CMK (cell line): ENCODE results near the gene TNRC6C.
"Not testable (repeated sequence)": the region's sequence is repeated elsewhere in the genome, so short reads cannot be mapped to it uniquely, and the experiment has no call there.

Source experiments
- DNase-seq: peaks from one replicate; pipeline ENCODE4 v3.0.0-alpha.2; 2010; ENCODE audit warnings: low read depth

TNRC6C gene

DNA sequence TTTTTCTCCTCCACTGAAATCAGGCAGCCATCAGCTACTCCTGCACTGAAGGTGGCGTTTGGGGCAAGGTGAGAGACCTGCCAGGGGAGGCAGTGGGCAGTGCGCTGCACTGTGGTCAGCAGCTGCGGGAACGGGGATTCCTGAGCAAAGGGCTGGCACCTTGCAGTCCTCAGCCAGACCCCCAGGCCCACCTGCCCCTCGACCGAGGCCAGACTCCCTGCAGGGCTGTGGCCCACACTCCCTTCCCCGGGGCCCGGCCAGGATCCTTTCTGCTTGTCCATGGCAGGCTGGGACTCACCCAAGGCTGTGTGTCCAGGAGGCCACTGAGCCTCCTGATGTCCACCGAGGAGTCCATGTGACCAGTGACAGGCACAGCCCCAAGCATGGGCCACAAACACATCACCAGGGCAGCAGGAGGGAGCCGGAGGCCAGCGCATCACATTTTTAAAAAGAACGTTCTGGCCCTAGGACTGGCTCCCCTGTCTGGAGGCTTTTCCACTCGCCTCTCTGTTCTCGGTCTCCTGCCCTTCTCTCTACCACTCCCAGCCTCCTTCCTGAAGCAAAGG, 28.5 kb upstream of the TNRC6C start:
- no peak for DNase-seq

DNA sequence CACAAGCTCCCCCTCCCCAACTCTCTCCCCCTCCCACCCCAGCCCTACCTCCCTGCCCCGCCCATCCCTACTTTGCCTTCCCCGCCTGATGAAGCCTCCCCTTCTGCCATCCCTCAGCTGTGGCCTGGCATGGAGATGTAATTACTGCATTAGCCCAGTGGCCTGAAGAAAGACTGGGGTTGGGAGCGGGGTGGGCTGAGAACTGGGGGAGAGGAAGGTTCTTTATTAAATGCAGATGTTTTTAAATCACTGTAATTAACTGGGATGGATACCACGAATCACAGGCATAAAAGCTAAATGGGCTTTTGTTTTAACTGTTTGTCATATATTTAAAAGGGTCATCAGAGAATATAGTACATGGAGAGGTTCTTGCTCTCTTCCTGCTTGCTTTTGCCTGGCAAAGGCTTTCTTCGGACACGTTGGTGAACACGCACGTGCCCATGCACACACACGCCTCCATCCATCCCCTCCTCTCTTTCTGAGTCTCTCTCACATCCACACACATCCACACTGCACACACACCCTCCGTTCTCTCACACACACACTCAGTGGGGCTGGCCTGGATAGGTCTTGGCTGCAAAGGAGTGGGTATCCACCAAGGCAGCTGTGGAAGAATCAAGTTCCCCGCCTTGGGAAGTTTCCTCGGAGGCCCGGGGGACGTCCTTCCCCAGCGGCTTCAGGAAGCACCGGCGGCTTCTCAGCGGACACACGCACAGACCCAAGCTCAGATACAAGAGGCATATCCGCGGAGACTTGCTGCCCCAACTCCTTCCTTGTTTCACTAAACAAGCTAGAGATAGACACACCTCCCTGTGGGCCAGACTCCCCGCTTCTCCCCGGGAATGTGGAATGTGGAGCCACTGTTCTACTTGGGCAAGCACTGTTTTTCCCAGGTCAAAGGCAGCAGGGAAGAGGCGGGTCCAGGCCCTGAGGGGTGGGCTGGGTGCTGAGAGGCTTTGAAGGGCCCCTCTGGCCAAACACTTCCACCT, 27.4 kb upstream of the TNRC6C start:
- no peak for DNase-seq

- DNase-seq, result no peak
These were observed 24.6 kb upstream of the TNRC6C start for GRCh38 chr17:77933777-77934398.

DNA sequence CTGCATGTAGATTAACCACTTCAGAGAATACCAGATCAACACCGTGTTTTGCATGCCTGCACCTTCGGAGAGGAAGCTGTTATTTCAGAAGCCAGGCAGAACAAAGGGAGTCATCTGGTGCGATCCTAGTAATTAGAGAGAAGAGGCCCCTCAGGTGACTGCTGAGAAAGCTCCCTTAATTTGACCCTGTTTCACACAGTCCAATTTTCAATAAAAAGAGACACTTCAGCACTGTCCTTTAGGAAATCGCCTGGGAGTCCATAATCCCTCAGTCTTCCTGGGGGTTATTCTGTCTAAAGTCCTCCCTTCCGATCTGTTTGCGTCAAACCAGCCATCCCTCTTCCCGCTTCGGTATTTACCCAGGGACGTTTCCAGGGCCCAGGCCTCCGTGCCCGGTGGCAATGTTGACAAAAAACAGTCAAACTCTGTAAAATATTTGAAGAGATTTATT, 23.4 kb upstream of the TNRC6C start:
- no peak for DNase-seq

- DNase-seq, result not testable (repeated sequence)
These were observed 22.8 kb upstream of the TNRC6C start for GRCh38 chr17:77935744-77936143.

- DNase-seq, result no peak
These were observed 21.6 kb upstream of the TNRC6C start for GRCh38 chr17:77936881-77937280.

DNA sequence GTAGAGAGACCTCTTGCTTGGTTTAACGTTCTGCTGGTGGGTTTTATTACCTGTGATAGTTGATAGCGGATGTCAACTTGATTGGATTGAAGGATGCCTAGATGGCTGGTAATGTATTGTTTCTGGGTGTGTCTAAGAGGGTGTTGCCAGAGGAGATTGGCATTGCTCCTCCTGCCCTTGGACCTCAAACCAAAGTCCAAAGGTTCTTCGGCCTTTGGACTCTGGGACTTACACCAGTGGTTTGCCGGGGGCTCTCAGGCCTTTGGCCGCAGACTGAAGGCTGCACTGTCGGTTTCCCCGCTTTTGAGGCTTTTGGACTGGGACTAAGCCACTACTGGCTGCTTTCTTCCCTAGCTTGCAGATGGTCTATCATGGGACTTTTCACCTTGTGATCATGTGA, 17.5 kb upstream of the TNRC6C start:
- DNase-seq, result no peak

DNA sequence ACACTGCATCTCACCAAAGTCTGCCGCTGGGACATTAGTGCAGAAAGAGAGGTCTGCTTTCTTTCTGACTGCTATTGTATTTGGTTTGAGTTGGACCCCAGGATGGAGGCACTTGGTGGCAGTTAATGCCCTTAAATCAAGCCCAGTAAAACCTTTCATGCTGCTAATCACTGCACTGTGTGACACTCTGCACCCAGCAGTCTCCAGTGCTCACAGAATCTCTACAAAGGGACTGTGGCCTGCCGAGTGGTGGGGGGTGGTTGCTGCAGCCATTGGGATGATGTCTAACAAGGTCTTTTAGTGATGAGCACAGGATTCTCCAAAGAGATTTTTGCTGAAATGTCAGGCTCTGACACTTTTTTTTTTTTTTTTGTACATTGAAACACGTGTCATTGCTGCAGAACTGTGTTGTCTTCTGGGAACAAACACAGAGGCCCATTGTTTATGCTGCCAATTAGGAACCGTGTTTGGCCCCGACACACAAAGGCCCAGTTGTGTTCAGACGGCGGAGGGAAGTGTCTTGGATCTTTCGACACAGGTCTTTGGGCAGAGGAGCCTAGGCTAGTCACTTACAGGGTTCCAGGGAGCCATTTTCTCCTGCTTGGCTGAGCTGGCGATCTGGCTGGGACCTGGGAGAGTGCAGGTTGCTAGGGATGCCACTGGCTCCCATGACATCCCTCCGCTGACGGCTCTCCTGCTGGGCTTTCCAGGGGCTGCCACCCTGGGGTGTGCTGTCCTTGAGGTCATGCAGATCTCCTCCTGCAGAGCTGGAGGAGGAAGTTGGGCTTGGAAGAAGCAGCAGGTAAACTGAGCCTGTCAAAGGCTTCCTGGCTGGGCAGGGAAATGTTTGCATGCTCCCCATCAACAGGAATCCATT, 16.2 kb upstream of the TNRC6C start:
- no peak for DNase-seq

GRCh38 chr17:77943971-77944370, 14.5 kb upstream of the TNRC6C start:
- DNase-seq, result no peak

DNA sequence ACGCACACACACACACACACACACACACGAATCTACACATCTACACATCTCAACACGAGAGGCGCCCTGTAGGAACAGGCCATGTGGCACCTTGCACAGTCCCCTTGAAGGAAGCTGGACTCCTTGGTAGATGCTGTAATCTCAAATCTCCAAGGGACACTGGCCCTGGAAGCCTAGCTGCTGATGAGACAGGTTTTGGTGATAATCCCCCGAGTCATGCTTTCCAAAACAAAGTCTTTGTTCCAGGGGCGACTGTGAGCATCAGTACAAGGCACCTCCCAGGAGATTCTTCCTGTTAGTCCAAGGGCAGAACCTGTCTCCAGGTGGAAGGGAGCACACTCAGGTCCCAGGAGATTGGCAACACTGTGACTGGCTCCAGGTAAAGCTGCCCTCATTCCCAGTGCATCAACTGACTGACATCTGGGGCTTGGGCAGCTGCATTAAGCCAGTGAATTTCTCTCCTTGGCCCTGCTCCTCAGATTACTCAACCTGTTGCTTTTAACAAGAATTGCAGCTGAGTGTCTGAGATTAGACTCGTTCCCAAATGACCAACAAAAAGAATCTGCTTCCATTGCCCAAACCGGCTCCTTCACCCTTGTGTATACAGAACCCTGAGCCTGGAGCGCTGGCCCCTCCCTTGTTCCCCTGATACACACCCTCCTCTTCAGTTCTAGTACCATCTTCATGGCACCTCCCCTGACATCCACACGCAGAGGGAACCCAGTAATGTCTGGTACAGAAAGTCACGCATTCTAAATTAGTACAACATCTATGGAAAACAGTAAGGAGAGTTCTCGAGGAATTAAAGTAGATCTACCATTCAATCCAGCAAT, 13.9 kb upstream of the TNRC6C start:
- DNase-seq, result no peak

DNA sequence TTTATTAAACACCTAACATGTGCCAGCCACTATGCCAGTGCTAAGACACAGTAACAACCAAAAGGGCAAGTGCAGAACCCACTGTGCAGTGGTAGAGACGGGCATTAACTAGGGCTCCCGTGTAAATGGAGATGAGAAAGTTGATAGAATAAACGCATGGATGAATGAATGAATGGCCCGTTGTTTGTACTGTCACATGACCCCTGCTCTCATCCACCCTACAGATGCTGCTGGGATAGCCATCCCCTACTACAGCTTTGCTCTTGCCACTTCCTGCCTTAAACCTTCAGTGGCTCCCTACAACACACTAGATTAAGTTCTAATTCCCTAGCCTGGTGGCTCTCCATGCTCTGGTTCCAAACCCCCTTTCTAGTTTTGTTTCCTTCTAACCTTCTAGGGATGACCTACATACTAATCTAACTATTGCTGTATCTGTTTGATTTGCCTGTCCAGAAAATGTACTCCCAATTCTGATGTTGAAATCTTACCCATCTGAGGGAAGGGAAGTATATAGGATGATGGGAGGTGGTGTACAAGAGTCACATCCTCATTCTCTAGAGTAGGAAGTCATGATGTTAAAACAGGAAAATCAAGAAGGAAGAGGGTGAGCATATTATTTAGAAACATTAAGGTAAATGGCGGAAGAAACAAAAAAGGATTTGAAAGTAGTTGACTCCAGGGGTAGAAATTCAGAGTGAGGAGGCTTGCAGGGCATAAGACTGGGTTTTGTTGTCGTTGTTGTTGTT, 11.4 kb upstream of the TNRC6C start:
- DNase-seq, result no peak

DNA sequence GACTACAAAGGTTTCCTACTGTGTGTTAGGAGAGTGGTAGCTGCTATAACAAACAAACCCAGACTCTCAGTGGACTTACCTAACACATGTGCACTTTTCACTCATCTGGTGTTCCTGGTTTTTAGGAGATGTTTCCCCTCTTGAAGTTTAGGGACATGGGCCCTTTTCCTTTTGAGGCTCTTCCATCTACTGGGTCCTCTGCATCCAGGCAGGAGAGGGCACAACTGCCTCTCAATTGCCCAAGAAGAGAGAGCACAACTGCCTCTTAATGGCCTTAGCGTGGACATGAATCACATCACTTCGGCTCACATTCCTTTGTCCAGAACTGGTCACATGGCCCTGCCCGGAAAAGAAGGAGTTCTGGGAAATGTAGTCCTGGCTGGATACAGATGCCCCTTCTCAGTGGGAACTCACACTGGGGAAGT, 9.8 kb upstream of the TNRC6C start:
- DNase-seq, result no peak

DNA sequence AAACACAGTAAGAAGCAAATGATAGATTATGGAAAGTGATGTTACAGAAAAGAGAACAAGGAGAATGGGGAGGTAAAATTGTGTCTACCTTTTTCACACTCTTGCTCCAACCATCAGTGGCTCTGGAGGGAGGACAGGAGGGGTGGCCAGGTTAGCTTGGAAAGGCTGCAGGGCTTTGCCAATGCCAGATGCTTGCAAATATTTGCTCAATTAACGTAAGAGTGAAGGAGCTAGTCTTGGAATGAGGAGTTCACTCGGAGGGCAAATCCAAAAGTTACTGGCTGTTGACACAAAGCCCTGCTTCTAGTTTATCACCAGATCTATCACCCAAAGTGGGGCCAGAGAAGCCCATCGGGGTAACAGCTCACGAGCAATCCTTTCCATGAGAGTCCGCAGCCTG, 7.4 kb upstream of the TNRC6C start:
- DNase-seq, result no peak

DNA sequence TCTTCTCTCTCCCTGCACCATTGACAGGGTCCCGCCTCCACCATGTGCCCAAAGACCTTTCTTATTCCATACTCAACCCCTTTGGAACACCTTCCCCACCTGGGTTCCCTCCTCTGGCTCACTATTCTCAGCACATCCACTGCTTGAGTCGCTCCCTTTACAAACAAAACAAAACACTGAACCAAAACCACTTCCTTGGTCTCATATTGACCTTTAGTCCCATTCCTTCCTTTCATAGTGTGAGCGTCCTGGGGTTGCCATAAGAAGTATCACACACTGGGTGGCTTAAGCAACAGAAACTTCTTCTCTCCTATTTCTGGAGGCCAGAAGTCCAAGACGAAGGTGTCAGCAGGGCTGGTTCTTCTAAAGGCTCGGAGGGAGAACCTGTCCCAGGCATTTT, 6.1 kb upstream of the TNRC6C start:
- no peak for DNase-seq

GRCh38 chr17:77957235-77957856, 1.2 kb upstream of the TNRC6C start:
- DNase-seq, result no peak

DNA sequence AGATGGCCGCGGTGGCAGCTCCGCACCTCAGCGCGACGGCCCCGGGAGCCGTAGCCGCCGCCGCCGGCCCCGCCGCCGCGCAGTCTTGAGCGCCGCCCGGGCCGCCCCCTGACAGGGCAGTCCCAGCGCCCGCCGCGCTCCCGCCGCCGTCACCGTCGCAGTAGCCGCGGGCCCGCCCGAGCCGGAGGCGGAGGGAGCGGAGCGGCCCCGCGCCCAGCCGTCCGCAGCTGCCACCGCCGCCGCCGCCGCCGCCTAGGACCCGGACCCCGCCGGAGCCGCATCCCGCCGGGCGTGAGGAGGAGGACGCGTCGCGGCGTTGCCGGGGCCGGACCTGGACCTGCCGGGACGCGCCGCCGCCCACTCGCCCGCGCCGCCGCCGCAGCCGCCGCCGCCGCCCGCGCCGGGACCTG, 218 bp downstream of the TNRC6C start:
- DNase-seq, result no peak

GRCh38 chr17:77959126-77959925, 823 bp downstream of the TNRC6C start:
- DNase-seq, result no peak

GRCh38 chr17:77959926-77960521, 1.5 kb downstream of the TNRC6C start:
- no peak for DNase-seq

DNA sequence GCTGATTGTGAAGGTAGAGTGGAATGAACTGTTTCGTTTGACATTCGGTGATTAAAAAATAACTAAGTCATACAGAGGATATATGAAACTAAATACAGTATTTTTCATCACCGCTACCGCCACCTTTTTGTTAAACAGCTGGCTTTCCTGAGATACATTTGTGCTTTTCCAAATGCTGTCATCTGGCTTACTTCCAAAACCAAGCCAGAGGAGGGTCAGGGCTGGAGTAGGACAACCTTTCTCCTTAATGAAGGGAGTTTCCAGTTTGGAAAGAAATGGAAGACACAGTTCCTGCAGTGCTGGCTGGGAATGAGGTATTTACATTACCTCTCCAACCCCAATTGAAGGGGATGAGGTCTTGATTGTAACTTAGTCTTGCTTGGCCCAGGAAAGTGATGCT, 3.2 kb downstream of the TNRC6C start:
- DNase-seq, result no peak
